C4-2B (cell line): ENCODE measurements around the gene RUNDC3A.

Experiments used
- CTCF ChIP-seq: fragments of 450-650 bp; conservative IDR thresholded peaks from 2 replicates; pipeline ENCODE4 v1.5.1; 2017; ENCODE audit warnings: mild to moderate bottlenecking
- ZFX ChIP-seq: fragments of 450-650 bp; IDR thresholded peaks from 2 replicates; pipeline ENCODE4 v1.6.1; 2017

- TF ChIP-seq CTCF (no peak), ZFX (no peak)
Observed at GRCh38 chr17:44273607-44274006, 34.8 kb upstream of the RUNDC3A start.
